ENCODE data around the gene GADD45A. TPM values are rescaled to one million over a fixed set of nuclear protein-coding genes. Genes with fewer than 3 reads are reported as not detected.

Gene GADD45A
- total and polyA plus RNA-seq, 9 of the 15 experiments (the other 6 are each of a cell fraction or from before 2014, with no cell fraction given) = 21.3 to 156 (median 62.1) TPM

DNA sequence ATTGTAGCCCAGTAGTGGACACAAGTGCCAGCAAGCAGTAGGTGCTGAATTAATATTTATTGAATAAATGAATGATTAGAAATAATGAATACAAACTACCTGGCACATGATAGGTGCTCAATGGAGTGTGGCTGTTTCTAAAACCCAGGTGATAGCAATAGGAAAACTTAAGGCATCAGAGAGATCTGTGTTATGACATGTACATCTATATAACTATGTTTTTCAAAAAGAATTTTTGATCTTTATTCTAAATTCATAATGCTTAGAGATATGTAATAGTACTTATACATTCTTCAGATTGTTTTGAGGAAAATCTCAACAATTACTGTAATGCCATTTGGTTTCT, 5.0 kb downstream of the GADD45A start:
- Histone ChIP-seq H4K20me1 (replicated peaks; ENCODE audit: control insufficient read depth, insufficient read depth, low read length) (0 out of 2 replicates have a peak, but pooled peaks cover 3% of the 10 kb centered on the region), H3K27ac (ENCODE audit: extremely low read depth, low read depth, low read length) (peak overlapping the region; percentile 95), H3K4me1 (replicated peaks in 1 of 2; ENCODE audit: control insufficient read depth in 2 of 2, insufficient read depth in 2 of 2, low read length in 2 of 2) (peaks cover 24 to 44% of the 10 kb centered on the region in 2 experiments), H3K27me3 (ENCODE audit: control insufficient read depth in 2 of 2, insufficient read depth in 2 of 2, low read length in 2 of 2) (no peaks in the 10 kb centered on the region), H3K9me1 (ENCODE audit: control insufficient read depth, insufficient read depth, low read length) (no peaks in the 10 kb centered on the region), H3K36me3 (ENCODE audit: control insufficient read depth, insufficient read depth, low read length) (peaks cover 63% of the 10 kb centered on the region), H3K79me2 (ENCODE audit: control insufficient read depth, insufficient read depth, low read length) (peaks cover 63% of the 10 kb centered on the region), H3K9ac (ENCODE audit: insufficient read depth in 1 of 2, low read depth in 2 of 2, low read length in 2 of 2) (peak overlapping the region in 1 of 2 experiments; percentile 92; a peak in 2 of 4 replicates), H3K4me2 (ENCODE audit: insufficient read depth, low read length) (peak overlapping the region; percentile 75), H2AFZ (ENCODE audit: low read depth, low read length) (no peak overlapping the region), H3K4me3 (peak overlapping the region; percentile 93), H3K9me3 (replicated peaks; ENCODE audit: control insufficient read depth, insufficient read depth, low read depth, low read length) (no peaks in the 10 kb centered on the region)
- ChIA-PET CTCF (ENCODE audit: low intra/inter-chr PET ratio) (no interaction called here), POLR2A (interaction anchor here (1.0 to 6.3 kb wide), 8 partner anchors 15 to 133 kb away, joined by 4 to 52 read pairs (median 4); no protein-coding TSS in a partner anchor)
- DNase-seq (ENCODE audit: extremely low read depth in 1 of 4, low spot score in 3 of 4) (no peak), FAIRE-seq (no peak), ATAC-seq (no peak)
- TF ChIP-seq EP400 (IDR thresholded peaks at IDR 0.05) (no peak), PML (IDR thresholded peaks at IDR 0.05; ENCODE audit: low read length) (peak; percentile 20; the same call in 1 of the 2 replicates), ZEB2 (IDR thresholded peaks at IDR 0.05) (0 out of 2 replicates have a peak, but pooled peaks have one; percentile 4), ZNF143 (CRISPR knock-in tag; IDR thresholded peaks at IDR 0.05) (no peak), KDM1A (IDR thresholded peaks at IDR 0.05) (0 out of 4 replicates have a peak, but pooled peaks of 1 of the 2 experiments have one; percentile 15), RHOXF2B (CRISPR knock-in tag; conservative IDR thresholded peaks at IDR 0.05) (0 out of 2 replicates have a peak, but pooled peaks have one; percentile 36), TRIM24 (IDR thresholded peaks at IDR 0.05) (no peak), SMARCA5 (IDR thresholded peaks at IDR 0.05) (no peak), POLR2H (tag; IDR thresholded peaks at IDR 0.05; ENCODE audit: low read depth) (0 out of 2 replicates have a peak, but pooled peaks have one; percentile 7), SUPT5H (IDR thresholded peaks at IDR 0.05) (peak; percentile 5; the same call in 1 of the 2 replicates), NONO (IDR thresholded peaks at IDR 0.05; ENCODE audit: low read depth in 2 of 2, low read length in 1 of 2) (no peak)
- TF ChIP-seq, protein P1, sequence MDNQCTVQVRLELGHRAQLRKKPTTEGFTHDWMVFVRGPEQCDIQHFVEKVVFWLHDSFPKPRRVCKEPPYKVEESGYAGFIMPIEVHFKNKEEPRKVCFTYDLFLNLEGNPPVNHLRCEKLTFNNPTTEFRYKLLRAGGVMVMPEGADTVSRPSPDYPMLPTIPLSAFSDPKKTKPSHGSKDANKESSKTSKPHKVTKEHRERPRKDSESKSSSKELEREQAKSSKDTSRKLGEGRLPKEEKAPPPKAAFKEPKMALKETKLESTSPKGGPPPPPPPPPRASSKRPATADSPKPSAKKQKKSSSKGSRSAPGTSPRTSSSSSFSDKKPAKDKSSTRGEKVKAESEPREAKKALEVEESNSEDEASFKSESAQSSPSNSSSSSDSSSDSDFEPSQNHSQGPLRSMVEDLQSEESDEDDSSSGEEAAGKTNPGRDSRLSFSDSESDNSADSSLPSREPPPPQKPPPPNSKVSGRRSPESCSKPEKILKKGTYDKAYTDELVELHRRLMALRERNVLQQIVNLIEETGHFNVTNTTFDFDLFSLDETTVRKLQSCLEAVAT (IDR thresholded peaks at IDR 0.05) = no peak
- TF ChIP-seq, protein P2, sequence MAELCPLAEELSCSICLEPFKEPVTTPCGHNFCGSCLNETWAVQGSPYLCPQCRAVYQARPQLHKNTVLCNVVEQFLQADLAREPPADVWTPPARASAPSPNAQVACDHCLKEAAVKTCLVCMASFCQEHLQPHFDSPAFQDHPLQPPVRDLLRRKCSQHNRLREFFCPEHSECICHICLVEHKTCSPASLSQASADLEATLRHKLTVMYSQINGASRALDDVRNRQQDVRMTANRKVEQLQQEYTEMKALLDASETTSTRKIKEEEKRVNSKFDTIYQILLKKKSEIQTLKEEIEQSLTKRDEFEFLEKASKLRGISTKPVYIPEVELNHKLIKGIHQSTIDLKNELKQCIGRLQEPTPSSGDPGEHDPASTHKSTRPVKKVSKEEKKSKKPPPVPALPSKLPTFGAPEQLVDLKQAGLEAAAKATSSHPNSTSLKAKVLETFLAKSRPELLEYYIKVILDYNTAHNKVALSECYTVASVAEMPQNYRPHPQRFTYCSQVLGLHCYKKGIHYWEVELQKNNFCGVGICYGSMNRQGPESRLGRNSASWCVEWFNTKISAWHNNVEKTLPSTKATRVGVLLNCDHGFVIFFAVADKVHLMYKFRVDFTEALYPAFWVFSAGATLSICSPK (IDR thresholded peaks at IDR 0.05; ENCODE audit: borderline replicate concordance) = no peak
- in situ Hi-C loops (cut with MboI) = no loop called here
- intact Hi-C loops (cut with micrococcal nuclease) = no loop called here
- BruUV-seq (replicated peaks) = no TSS peak
